Spinal cord (tissue), 10 donors: ENCODE measurements around the gene NSF. TPM values are rescaled to one million over a fixed set of nuclear protein-coding genes. Genes with fewer than 3 reads are reported as not detected.
"Not testable (repeated sequence)": the region's sequence is repeated elsewhere in the genome, so short reads cannot be mapped to it uniquely, and the experiment has no call there.

Source experiments
- DNase-seq, 6 donors: peaks; one replicate each; pipeline versions ENCODE4 v3.0.0 to v3.0.0-alpha.2; 2013 to 2015; ENCODE audit warnings: low spot score in 6 of 6, low read depth in 4 of 6
- H3K27ac ChIP-seq: one replicate; pipeline ENCODE4 v1.5.1; 2013; ENCODE audit warnings: low read depth, low read length, control low read depth
- H3K27me3 ChIP-seq: one replicate; pipeline ENCODE4 v1.6.1; 2013; ENCODE audit warnings: low read length; ENCODE audit not compliant: control insufficient read depth, insufficient read depth
- H3K36me3 ChIP-seq: one replicate; pipeline ENCODE4 v1.6.1; 2013; ENCODE audit warnings: low read length; ENCODE audit not compliant: control insufficient read depth, insufficient read depth
- H3K4me1 ChIP-seq: one replicate; pipeline ENCODE4 v1.6.1; 2013; ENCODE audit warnings: low read length; ENCODE audit not compliant: control insufficient read depth, insufficient read depth
- H3K4me3 ChIP-seq: one replicate; pipeline ENCODE4 v1.5.1; 2013; ENCODE audit warnings: low read depth, low read length, control low read depth
- H3K9me3 ChIP-seq: one replicate; pipeline ENCODE4 v1.6.1; 2013; ENCODE audit warnings: low read length; ENCODE audit not compliant: control insufficient read depth, insufficient read depth
- WGBS: methylation state at CpG from one replicate; pipeline ENCODE4 v1.1.5; 2013; ENCODE audit warnings: missing lambda C conversion rate; ENCODE audit not compliant: insufficient coverage; 5-methylcytosine and 5-hydroxymethylcytosine counted together
- polyA plus RNA-seq, 2 donors: library from polyadenylated mRNA; unstranded; fragments of 120-200 nt; gene quantifications; one replicate each; pipeline ENCODE4 v1.2.1, GENCODE V29; 2013; ENCODE audit not compliant: insufficient read length in 2 of 2
- total RNA-seq, 2 donors: library from RNA; depleted of rRNA in 1 of 2; stranded (reverse); fragments of 120-200 nt in 1 of 2; fragments of >200 nt in 1 of 2; gene quantifications; one replicate each; pipeline versions ENCODE4 v1.2.3 to v1.2.4, GENCODE V29; 2013 to 2014
- donor health status: healthy.

Gene NSF
- total and polyA plus RNA-seq, 4 donors: 46.8 to 266 (median 148) TPM

DNA sequence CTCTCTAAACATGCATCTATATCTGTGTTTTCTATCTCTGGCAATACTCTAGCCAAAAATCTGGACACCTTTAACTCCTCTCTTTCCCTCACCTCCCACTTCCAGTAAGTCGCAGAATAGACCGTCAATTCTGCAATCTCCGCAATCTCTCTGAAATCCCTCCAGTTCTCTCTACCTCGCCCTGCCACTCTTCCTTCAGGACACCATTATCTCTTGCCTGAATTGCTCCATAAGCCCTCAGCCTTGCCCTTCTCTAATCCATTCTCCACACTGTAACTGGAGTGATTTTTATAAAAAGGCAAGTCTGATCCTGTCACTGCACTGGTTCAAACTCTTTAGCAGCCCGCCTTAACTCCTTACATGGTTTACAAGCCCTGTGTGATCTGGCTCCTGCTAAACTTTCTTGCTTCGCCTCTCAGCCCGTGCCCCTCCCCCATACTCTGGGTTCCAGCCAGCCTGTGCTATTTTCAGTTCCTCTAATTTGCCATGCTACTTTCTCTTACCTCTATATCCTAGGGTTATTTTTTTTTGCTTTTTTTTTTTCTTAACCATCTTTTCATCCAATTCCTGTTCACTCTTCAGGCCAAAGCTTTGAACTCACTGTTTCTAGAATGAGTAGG is 61.7 kb downstream of the NSF start:
- H3K27ac ChIP-seq, H3K4me1 ChIP-seq, H3K36me3 ChIP-seq, H3K4me3 ChIP-seq, H3K27me3 ChIP-seq, H3K9me3 ChIP-seq, DNase-seq: not testable (repeated sequence)
- WGBS: no CpG with 5 or more reads among the region's 7 CpGs

DNA sequence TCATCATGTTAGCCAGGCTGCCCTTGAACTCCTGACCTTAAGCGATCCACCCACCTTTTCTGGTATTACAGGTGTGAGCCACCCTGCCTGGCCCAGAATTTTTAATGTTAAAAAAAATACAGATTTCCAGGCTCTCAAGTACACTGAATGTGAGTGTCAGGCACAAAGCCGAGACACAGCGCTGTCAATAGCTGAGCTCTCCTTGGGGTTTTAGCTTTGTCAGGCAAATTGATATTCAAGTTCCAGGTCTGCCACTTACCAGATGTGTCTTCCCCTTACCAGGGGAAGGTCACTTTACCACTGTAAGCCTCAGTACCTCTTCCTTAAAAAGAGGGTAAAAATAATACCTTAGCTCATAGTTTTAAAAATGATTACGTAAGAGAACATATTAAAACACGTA is 67.8 kb downstream of the NSF start:
- not testable (repeated sequence) for DNase-seq, H3K4me1 ChIP-seq, H3K9me3 ChIP-seq, H3K27me3 ChIP-seq, H3K27ac ChIP-seq, H3K4me3 ChIP-seq, H3K36me3 ChIP-seq
- no CpG with 5 or more reads among the region's 5 CpGs for WGBS

GRCh38 chr17:46659702-46660101 is 69.2 kb downstream of the NSF start:
- not testable (repeated sequence) for H3K27ac ChIP-seq, H3K36me3 ChIP-seq, H3K4me3 ChIP-seq, H3K27me3 ChIP-seq, DNase-seq, H3K4me1 ChIP-seq, H3K9me3 ChIP-seq
- WGBS: no CpG with 5 or more reads among the region's 4 CpGs

DNA sequence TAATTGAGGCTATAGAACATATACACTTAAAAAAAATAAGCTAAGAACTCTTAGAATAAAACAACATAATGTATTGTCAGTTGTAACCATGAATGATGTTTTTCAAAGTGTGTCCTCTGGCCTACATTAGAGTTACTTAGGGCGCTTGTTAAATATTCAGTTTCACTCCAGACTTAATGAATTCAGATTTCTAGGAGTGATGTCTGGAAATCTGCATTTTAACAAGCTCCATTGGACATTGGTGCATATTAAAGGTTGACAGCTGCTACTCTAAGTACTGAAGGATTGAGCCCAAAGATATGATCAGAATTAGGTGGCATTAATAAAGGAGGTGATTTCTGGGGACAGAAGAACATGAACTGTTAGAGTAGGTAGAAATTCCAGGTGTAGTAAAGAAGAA is 72.7 kb downstream of the NSF start:
- not testable (repeated sequence) for H3K4me3 ChIP-seq, DNase-seq, H3K36me3 ChIP-seq, H3K4me1 ChIP-seq, H3K27me3 ChIP-seq, H3K27ac ChIP-seq, H3K9me3 ChIP-seq
- no CpG with 5 or more reads among the region's 1 CpG for WGBS

GRCh38 chr17:46663552-46663951 is 73.1 kb downstream of the NSF start:
- WGBS: no CpG with 5 or more reads among the region's 2 CpGs
- not testable (repeated sequence) for H3K27me3 ChIP-seq, H3K4me3 ChIP-seq, DNase-seq, H3K27ac ChIP-seq, H3K4me1 ChIP-seq, H3K36me3 ChIP-seq, H3K9me3 ChIP-seq

GRCh38 chr17:46665969-46666368 is 75.5 kb downstream of the NSF start:
- DNase-seq, H3K27ac ChIP-seq, H3K9me3 ChIP-seq, H3K27me3 ChIP-seq, H3K4me1 ChIP-seq, H3K4me3 ChIP-seq, H3K36me3 ChIP-seq: not testable (repeated sequence)
- no CpG with 5 or more reads among the region's 5 CpGs for WGBS

GRCh38 chr17:46670789-46671188 is 80.3 kb downstream of the NSF start:
- not testable (repeated sequence) for H3K9me3 ChIP-seq, H3K27ac ChIP-seq, H3K4me3 ChIP-seq, H3K4me1 ChIP-seq, DNase-seq, H3K27me3 ChIP-seq, H3K36me3 ChIP-seq
- WGBS: no CpG with 5 or more reads among the region's 4 CpGs

DNA sequence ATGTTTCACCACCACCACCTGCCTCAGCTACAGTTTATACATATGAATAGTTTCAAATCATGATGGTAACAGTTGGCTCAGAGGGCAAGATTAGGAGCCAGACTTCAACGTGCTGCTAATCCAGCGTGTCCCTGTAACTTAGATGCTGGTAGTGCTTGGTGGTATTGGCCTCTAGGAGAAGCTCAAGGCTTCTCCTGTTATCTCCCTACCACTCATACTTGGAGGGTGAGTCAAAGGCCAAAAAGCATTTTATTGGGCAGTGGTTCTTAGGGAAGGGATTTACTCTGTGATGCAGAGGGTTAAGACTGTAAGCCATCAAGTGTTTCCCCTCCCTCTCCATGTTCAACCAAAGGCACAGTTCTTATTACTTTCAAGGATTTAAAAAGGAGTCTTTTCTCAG is 82.3 kb downstream of the NSF start:
- not testable (repeated sequence) for H3K36me3 ChIP-seq, H3K27ac ChIP-seq, H3K27me3 ChIP-seq, H3K4me3 ChIP-seq, DNase-seq, H3K9me3 ChIP-seq, H3K4me1 ChIP-seq
- WGBS: no CpG with 5 or more reads among the region's 2 CpGs

- H3K9me3 ChIP-seq, H3K27me3 ChIP-seq, H3K4me3 ChIP-seq, H3K27ac ChIP-seq, DNase-seq, H3K36me3 ChIP-seq, H3K4me1 ChIP-seq: not testable (repeated sequence)
Observed at GRCh38 chr17:46677819-46678218, 87.3 kb downstream of the NSF start.

GRCh38 chr17:46683653-46684052 is 93.2 kb downstream of the NSF start:
- H3K36me3 ChIP-seq, H3K27me3 ChIP-seq, H3K27ac ChIP-seq, H3K4me3 ChIP-seq, H3K9me3 ChIP-seq, H3K4me1 ChIP-seq, DNase-seq: not testable (repeated sequence)
- no CpG with 5 or more reads among the region's 2 CpGs for WGBS
